GM18507 (cell line): ENCODE measurements around the gene ANKRD44.
A peak's percentile ranks its signal among the peaks of the same experiment; 100 is the strongest.

Experiments
- DNase-seq: peaks from one replicate; pipeline ENCODE4 v3.0.0; 2011; ENCODE audit warnings: low read depth; ENCODE audit not compliant: insufficient read length; ENCODE audit errors: extremely low spot score
- FAIRE-seq: peaks from 2 replicates; lab custom pipeline; 2011; peaks lifted over from hg19 to GRCh38; lab: Jason Lieb, UNC

Gene ANKRD44

GRCh38 chr2:197322724-197323720 lies 12.4 kb upstream of the ANKRD44 start:
- peak; percentile 82 for FAIRE-seq
- no peak for DNase-seq

- DNase-seq (no peak), FAIRE-seq (no peak)
Measured at GRCh38 chr2:197322143-197322542, 11.6 kb upstream of the ANKRD44 start.

GRCh38 chr2:197315371-197315770 lies 4.8 kb upstream of the ANKRD44 start:
- FAIRE-seq: no peak

GRCh38 chr2:197312186-197312585 lies 1.6 kb upstream of the ANKRD44 start:
- no peak for DNase-seq
- FAIRE-seq: no peak

More at GRCh38 chr2:197315371-197315770, 4.8 kb upstream of the ANKRD44 start:
- DNase-seq: no peak

GRCh38 chr2:197311421-197312033 lies 947 bp upstream of the ANKRD44 start:
- DNase-seq (no peak), FAIRE-seq (peak; percentile 5)

GRCh38 chr2:197310987-197311420 lies 424 bp upstream of the ANKRD44 start:
- DNase-seq (no peak), FAIRE-seq (peak; percentile 56)

GRCh38 chr2:197309691-197310231 lies 819 bp downstream of the ANKRD44 start:
- FAIRE-seq: peak; percentile 79
- no peak for DNase-seq

GRCh38 chr2:197308996-197309690 lies 1.4 kb downstream of the ANKRD44 start:
- DNase-seq (no peak), FAIRE-seq (no peak)

- FAIRE-seq (no peak), DNase-seq (no peak)
Measured at GRCh38 chr2:197308585-197308984, 2.0 kb downstream of the ANKRD44 start.

GRCh38 chr2:197307933-197308521 lies 2.6 kb downstream of the ANKRD44 start:
- FAIRE-seq (peak; percentile 88), DNase-seq (no peak)

- FAIRE-seq: peak; percentile 65
- DNase-seq: no peak
Measured at GRCh38 chr2:197307236-197307932, 3.2 kb downstream of the ANKRD44 start.

GRCh38 chr2:197306696-197307040 lies 3.9 kb downstream of the ANKRD44 start:
- DNase-seq: no peak
- FAIRE-seq: peak; percentile 84

- DNase-seq (no peak), FAIRE-seq (no peak)
Measured at GRCh38 chr2:197306024-197306695, 4.4 kb downstream of the ANKRD44 start.

- FAIRE-seq (peak; percentile 95), DNase-seq (no peak)
Measured at GRCh38 chr2:197304556-197305011, 6.0 kb downstream of the ANKRD44 start.

- no peak for DNase-seq
- peak; percentile 36 for FAIRE-seq
Measured at GRCh38 chr2:197300139-197300538, 10.4 kb downstream of the ANKRD44 start.

- FAIRE-seq: peak; percentile 57
- DNase-seq: no peak
Measured at GRCh38 chr2:197298609-197299008, 12.0 kb downstream of the ANKRD44 start.

- FAIRE-seq (peak; percentile 83), DNase-seq (no peak)
Measured at GRCh38 chr2:197297772-197298318, 12.7 kb downstream of the ANKRD44 start.

- FAIRE-seq (no peak), DNase-seq (no peak)
Measured at GRCh38 chr2:197297266-197297665, 13.3 kb downstream of the ANKRD44 start.
